ENCODE results near the gene AKAP6. TPM values are rescaled to one million over a fixed set of nuclear protein-coding genes. Genes with fewer than 3 reads are reported as not detected.

Gene AKAP6
- total RNA-seq, 2 experiments from 2014 or later = 1.2 to 1.4 TPM

DNA sequence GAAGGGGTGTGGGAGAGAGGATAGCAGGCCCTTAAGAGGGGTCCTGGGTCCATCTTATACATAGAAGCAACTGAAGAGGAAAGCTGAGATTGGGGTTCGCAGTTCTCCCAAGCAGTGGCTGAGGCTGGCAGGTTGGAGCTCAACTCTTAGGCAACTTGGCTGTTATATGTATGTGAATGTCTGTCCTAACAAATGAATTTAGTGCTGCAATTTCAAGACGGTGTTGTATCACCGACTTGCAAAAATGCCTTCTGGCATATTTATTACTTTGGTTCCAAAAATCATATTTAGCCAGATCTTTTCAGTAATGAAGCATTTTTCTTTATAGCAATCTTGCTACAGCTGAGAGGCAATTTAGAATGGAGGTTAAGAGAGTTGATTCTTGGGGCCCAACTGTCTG is 148.3 kb downstream of the AKAP6 start:
- TF ChIP-seq, protein P1, sequence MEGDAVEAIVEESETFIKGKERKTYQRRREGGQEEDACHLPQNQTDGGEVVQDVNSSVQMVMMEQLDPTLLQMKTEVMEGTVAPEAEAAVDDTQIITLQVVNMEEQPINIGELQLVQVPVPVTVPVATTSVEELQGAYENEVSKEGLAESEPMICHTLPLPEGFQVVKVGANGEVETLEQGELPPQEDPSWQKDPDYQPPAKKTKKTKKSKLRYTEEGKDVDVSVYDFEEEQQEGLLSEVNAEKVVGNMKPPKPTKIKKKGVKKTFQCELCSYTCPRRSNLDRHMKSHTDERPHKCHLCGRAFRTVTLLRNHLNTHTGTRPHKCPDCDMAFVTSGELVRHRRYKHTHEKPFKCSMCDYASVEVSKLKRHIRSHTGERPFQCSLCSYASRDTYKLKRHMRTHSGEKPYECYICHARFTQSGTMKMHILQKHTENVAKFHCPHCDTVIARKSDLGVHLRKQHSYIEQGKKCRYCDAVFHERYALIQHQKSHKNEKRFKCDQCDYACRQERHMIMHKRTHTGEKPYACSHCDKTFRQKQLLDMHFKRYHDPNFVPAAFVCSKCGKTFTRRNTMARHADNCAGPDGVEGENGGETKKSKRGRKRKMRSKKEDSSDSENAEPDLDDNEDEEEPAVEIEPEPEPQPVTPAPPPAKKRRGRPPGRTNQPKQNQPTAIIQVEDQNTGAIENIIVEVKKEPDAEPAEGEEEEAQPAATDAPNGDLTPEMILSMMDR (IDR thresholded peaks at IDR 0.05) = no peak
- no peaks in the 10 kb centered on the region for H3K36me3 Mint-ChIP-seq (ENCODE audit: low read depth)

DNA sequence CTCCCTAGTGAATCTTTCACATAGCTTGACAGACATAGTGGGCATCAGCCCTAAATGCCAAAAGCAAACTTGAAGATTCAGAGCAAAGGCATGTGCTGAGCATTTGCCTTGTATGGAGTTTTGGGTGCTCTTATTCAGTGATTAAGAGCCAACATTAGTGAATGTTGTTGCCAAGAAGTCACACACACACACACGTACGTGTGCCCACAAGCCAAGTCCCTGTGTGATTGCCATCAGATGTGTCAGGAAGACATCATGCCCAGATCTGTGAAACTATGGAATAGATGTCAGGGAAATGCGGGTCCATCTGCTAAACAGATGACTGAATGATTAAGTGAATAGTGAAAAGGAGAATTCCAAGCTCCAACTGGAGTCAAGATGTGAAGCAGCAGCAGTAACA is 149.0 kb downstream of the AKAP6 start:
- H3K4me1 Mint-ChIP-seq (ENCODE audit: low read depth) = no peaks in the 10 kb centered on the region
- intact Hi-C loops (cut with micrococcal nuclease) = no loop called here
- ChIA-PET POLR2A (no interaction called here), CTCF (interaction anchor here (1.2 kb wide), 1 partner anchor 82 kb away, joined by 4 read pairs; no protein-coding TSS in a partner anchor)
- H3K36me3 Mint-ChIP-seq (ENCODE audit: low read depth) = no peaks in the 10 kb centered on the region
- no peak for ATAC-seq
- H3K27me3 Mint-ChIP-seq = no peaks in the 10 kb centered on the region
- no peak for DNase-seq
- H3K9me3 Mint-ChIP-seq = no peaks in the 10 kb centered on the region
- H3K27ac Mint-ChIP-seq = no peak overlapping the region
- TF ChIP-seq, protein P1 (IDR thresholded peaks at IDR 0.05) = no peak
- no peak overlapping the region for H3K4me3 Mint-ChIP-seq

More for the DNA sequence above, 148.3 kb downstream of the AKAP6 start:
- intact Hi-C loops (cut with micrococcal nuclease) = no loop called here
- POLR2A ChIA-PET = no interaction called here
- DNase-seq = no peak
- H3K27me3 Mint-ChIP-seq = no peaks in the 10 kb centered on the region
- H3K4me1 Mint-ChIP-seq (ENCODE audit: low read depth) = no peaks in the 10 kb centered on the region
- H3K9me3 Mint-ChIP-seq = no peaks in the 10 kb centered on the region
- no peak overlapping the region for H3K27ac Mint-ChIP-seq
- CTCF ChIA-PET = interaction anchor here (1.2 kb wide), 2 partner anchors 9 to 83 kb away, joined by 3 to 4 read pairs; no protein-coding TSS in a partner anchor
- H3K4me3 Mint-ChIP-seq = no peak overlapping the region
- ATAC-seq = no peak

DNA sequence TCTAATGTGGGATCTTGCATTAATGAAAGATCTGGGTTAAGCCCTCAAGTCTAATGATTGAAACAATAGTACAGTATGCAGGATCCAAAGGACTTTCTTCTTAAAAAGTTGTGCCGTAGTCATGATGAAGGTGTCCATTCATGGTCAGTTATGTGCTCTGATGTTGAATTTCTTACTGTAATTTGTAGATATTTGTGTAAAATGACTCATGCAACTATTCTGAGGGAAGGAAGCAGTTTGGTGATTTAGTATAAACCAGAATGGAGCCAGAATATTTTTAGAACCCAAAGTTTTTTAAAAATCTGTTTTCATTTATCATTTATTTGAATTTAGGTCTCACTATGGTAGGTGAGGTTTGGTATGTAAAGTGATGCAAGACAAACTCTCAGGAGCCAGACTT is 151.2 kb downstream of the AKAP6 start:
- Mint-ChIP-seq H3K9me3 (peaks cover under 1% of the 10 kb centered on the region), H3K27me3 (no peaks in the 10 kb centered on the region), H3K4me3 (no peak overlapping the region), H3K4me1 (ENCODE audit: low read depth) (no peaks in the 10 kb centered on the region), H3K36me3 (ENCODE audit: low read depth) (no peaks in the 10 kb centered on the region), H3K27ac (no peak overlapping the region)
- ATAC-seq (no peak), DNase-seq (no peak)
- POLR2A ChIA-PET = no interaction called here
- CTCF ChIA-PET = no interaction called here
- TF ChIP-seq, protein P1 (IDR thresholded peaks at IDR 0.05) = no peak
- intact Hi-C loops (cut with micrococcal nuclease) = no loop called here

DNA sequence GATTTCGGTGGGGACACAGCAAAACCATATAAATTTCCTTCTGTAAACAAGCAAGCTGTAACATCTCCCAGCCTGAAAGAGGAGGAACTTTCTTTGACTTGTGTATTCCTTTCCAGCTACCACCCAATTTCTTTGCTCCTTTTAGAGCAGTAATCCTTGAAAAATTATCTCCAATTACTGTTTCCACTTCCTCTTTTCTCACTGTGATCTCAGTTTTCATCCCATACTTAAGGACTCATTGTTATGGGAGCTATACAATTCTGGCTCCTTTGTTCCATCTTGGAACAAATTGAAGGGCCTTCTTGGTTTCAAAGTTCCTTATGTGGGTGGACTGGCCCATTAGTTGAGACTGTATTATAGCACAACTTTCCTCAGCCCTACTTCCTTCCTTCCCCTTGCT is 152.6 kb downstream of the AKAP6 start:
- Mint-ChIP-seq H3K36me3 (ENCODE audit: low read depth) (no peaks in the 10 kb centered on the region), H3K4me1 (ENCODE audit: low read depth) (no peaks in the 10 kb centered on the region), H3K27me3 (no peaks in the 10 kb centered on the region), H3K27ac (no peak overlapping the region), H3K4me3 (no peak overlapping the region), H3K9me3 (peaks cover 9% of the 10 kb centered on the region)
- DNase-seq (no peak), ATAC-seq (no peak)
- intact Hi-C loops (cut with micrococcal nuclease) = no loop called here
- ChIA-PET POLR2A (no interaction called here), CTCF (no interaction called here)
- TF ChIP-seq, protein P1 (IDR thresholded peaks at IDR 0.05) = no peak

DNA sequence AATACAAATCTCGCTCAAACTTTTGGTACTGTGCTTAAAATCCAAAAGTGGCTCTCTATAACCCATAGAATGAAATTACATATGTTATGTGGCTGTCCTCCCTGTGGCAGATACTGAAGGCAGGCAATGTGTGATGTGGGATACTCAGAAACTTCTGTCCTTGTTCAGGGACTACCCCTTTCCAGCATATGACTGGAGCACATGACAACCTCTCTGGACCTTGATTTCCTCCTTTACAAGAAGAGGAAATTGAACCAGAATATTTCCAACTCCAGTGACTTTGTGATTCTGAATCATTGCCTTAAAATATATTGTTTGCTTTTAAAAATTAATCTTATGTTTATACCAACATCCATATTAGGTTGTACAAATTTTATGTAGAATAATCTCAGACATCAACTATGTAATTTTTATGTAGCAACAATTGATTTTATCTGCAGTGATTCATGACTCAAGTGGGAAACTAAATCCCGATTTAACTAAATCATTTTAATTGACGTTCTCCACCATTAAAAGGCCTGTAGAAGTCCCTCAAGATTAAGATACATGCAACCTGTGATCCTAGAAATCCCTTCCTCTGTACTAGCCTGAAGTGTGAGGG is 162.4 kb downstream of the AKAP6 start:
- Mint-ChIP-seq H3K4me3 (no peak overlapping the region), H3K36me3 (ENCODE audit: low read depth) (no peaks in the 10 kb centered on the region), H3K4me1 (ENCODE audit: low read depth) (no peaks in the 10 kb centered on the region), H3K27me3 (peaks cover 4% of the 10 kb centered on the region), H3K9me3 (peaks cover 2% of the 10 kb centered on the region), H3K27ac (no peak overlapping the region)
- ChIA-PET POLR2A (no interaction called here), CTCF (no interaction called here)
- TF ChIP-seq, protein P1 (IDR thresholded peaks at IDR 0.05) = no peak
- DNase-seq = no peak
- intact Hi-C loops (cut with micrococcal nuclease) = no loop called here
- ATAC-seq = no peak
